CD4-positive, CD25-positive, alpha-beta regulatory T cell (primary cell): Measurements from ENCODE around the gene TSPAN7. TPM values are rescaled to one million over a fixed set of nuclear protein-coding genes. Genes with fewer than 3 reads are reported as not detected.

Experiments used
- ATAC-seq, 2 donors: fragments of 150-1000 bp; cut with Tn5 transposase; one replicate each; pipeline ENCODE4 v1.10.0; 2021; ENCODE audit warnings: low read depth in 2 of 2, moderate number of reproducible peaks in 2 of 2, moderate library complexity in 1 of 2
- DNase-seq, 3 donors: peaks; one replicate each; pipeline versions ENCODE4 v3.0.0 to v3.0.0-alpha.2; 2012 to 2022; ENCODE audit warnings: mixed read lengths in 1 of 3
- H3K27ac ChIP-seq: one replicate; pipeline ENCODE4 v1.7.0; 2013; ENCODE audit warnings: mild to moderate bottlenecking, low read length; ENCODE audit not compliant: insufficient read depth, poor library complexity, severe bottlenecking
- H3K27me3 ChIP-seq: one replicate; pipeline ENCODE4 v1.7.0; 2013; ENCODE audit warnings: low read length; ENCODE audit not compliant: control insufficient read depth, insufficient read depth
- H3K36me3 ChIP-seq: one replicate; pipeline ENCODE4 v1.7.0; 2013; ENCODE audit warnings: mild to moderate bottlenecking, low read length, moderate library complexity; ENCODE audit not compliant: control insufficient read depth, insufficient read depth
- H3K4me1 ChIP-seq: 2 replicates; pipeline ENCODE4 v1.7.0; 2013; ENCODE audit warnings: mild to moderate bottlenecking, low read length; ENCODE audit not compliant: insufficient read depth, control insufficient read depth, poor library complexity, severe bottlenecking
- H3K4me3 ChIP-seq: one replicate; pipeline ENCODE4 v1.7.0; 2013; ENCODE audit warnings: low read depth, mild to moderate bottlenecking, low read length, moderate library complexity
- H3K9me3 ChIP-seq, 2 experiments: 1 replicate in 1 of 2; 2 replicates in 1 of 2; pipeline ENCODE4 v1.7.0; 2013; ENCODE audit warnings: low read length in 2 of 2, mild to moderate bottlenecking in 1 of 2, moderate library complexity in 1 of 2; ENCODE audit not compliant: control insufficient read depth in 2 of 2
- H3K27ac Mint-ChIP-seq, 3 donors: one replicate each; pipeline ENCODE4 v1.8.0; 2020 to 2022; ENCODE audit warnings: mild to moderate bottlenecking in 3 of 3, mixed read lengths in 3 of 3, moderate library complexity in 2 of 3
- H3K27me3 Mint-ChIP-seq: one replicate; pipeline ENCODE4 v1.8.0; 2022; ENCODE audit warnings: mild to moderate bottlenecking, mixed read lengths
- H3K36me3 Mint-ChIP-seq: one replicate; pipeline ENCODE4 v1.8.0; 2020; ENCODE audit warnings: mixed read lengths
- H3K4me1 Mint-ChIP-seq, 4 donors: one replicate each; pipeline ENCODE4 v1.8.0; 2020 to 2022; ENCODE audit warnings: mixed read lengths in 4 of 4, mild to moderate bottlenecking in 1 of 4
- H3K4me3 Mint-ChIP-seq, 4 donors: one replicate each; pipeline ENCODE4 v1.8.0; 2020 to 2022; ENCODE audit warnings: mild to moderate bottlenecking in 4 of 4, mixed read lengths in 4 of 4, moderate library complexity in 3 of 4
- H3K9me3 Mint-ChIP-seq, 7 donors: one replicate each; pipeline ENCODE4 v1.8.0; 2020 to 2022; ENCODE audit warnings: mixed read lengths in 7 of 7, mild to moderate bottlenecking in 3 of 7, moderate library complexity in 2 of 7
- polyA plus RNA-seq, 4 donors: library from polyadenylated mRNA; unstranded; fragments of 300-500 nt; fragmentation: Illumina TruSeq; gene quantifications; one replicate each; pipeline ENCODE4 v1.2.3, GENCODE V29; 2021
- total RNA-seq: library from RNA; stranded (reverse); gene quantifications from one replicate; pipeline ENCODE4 v1.2.3, GENCODE V29; 2022

TSPAN7 gene
- total and polyA plus RNA-seq, 5 donors from 2014 or later, result 0.16 to 0.72 (median 0.20) TPM; not detected in 2

- Histone ChIP-seq H3K4me3 (no peak overlapping the region), H3K27me3 (no peaks in the 10 kb centered on the region), H3K4me1 (no peaks in the 10 kb centered on the region), H3K27ac (no peak overlapping the region), H3K9me3 (no peaks in the 10 kb centered on the region), H3K36me3 (no peaks in the 10 kb centered on the region)
- Mint-ChIP-seq H3K36me3 (no peaks in the 10 kb centered on the region), H3K27me3 (no peaks in the 10 kb centered on the region), H3K9me3 (peaks cover 0 to 4% (median 0%) of the 10 kb centered on the region in 7 donors), H3K27ac (no peak overlapping the region), H3K4me3 (no peak overlapping the region), H3K4me1 (no peaks in the 10 kb centered on the region)
- DNase-seq (no peak), ATAC-seq (no peak)
Observed at GRCh38 chrX:38539748-38540147, 21.6 kb upstream of the TSPAN7 start.

GRCh38 chrX:38548508-38548907, 12.8 kb upstream of the TSPAN7 start:
- H3K4me3 ChIP-seq, result no peak overlapping the region
- no peaks in the 10 kb centered on the region for H3K27me3 ChIP-seq
- H3K9me3 Mint-ChIP-seq, result peaks cover 0 to 2% (median 0%) of the 10 kb centered on the region in 7 donors
- no peak overlapping the region for H3K4me3 Mint-ChIP-seq
- H3K36me3 ChIP-seq, result no peaks in the 10 kb centered on the region
- ATAC-seq (no peak), DNase-seq (no peak)
- H3K27ac Mint-ChIP-seq, result no peak overlapping the region
- H3K27me3 Mint-ChIP-seq, result no peaks in the 10 kb centered on the region
- no peaks in the 10 kb centered on the region for H3K9me3 ChIP-seq
- no peak overlapping the region for H3K27ac ChIP-seq
- no peaks in the 10 kb centered on the region for H3K4me1 Mint-ChIP-seq
- H3K36me3 Mint-ChIP-seq, result no peaks in the 10 kb centered on the region
- no peaks in the 10 kb centered on the region for H3K4me1 ChIP-seq

- Mint-ChIP-seq H3K4me3 (no peak overlapping the region), H3K4me1 (no peaks in the 10 kb centered on the region), H3K9me3 (peaks cover 0 to 2% (median 0%) of the 10 kb centered on the region in 7 donors), H3K27ac (no peak overlapping the region), H3K36me3 (no peaks in the 10 kb centered on the region), H3K27me3 (no peaks in the 10 kb centered on the region)
- no peak for ATAC-seq
- no peaks in the 10 kb centered on the region for H3K9me3 ChIP-seq
- no peak overlapping the region for H3K4me3 ChIP-seq
- no peak overlapping the region for H3K27ac ChIP-seq
- no peaks in the 10 kb centered on the region for H3K27me3 ChIP-seq
- DNase-seq, result no peak
- no peaks in the 10 kb centered on the region for H3K36me3 ChIP-seq
- no peaks in the 10 kb centered on the region for H3K4me1 ChIP-seq
Observed at GRCh38 chrX:38552721-38553120, 8.6 kb upstream of the TSPAN7 start.

- Mint-ChIP-seq H3K27ac (no peak overlapping the region), H3K9me3 (peaks cover 0 to 3% (median 0%) of the 10 kb centered on the region in 7 donors), H3K36me3 (no peaks in the 10 kb centered on the region), H3K4me3 (no peak overlapping the region), H3K4me1 (peaks cover 0 to 4% (median 0%) of the 10 kb centered on the region in 4 donors), H3K27me3 (peaks cover 10% of the 10 kb centered on the region)
- ATAC-seq (no peak), DNase-seq (no peak)
- Histone ChIP-seq H3K9me3 (no peaks in the 10 kb centered on the region), H3K36me3 (no peaks in the 10 kb centered on the region), H3K4me1 (peaks cover 8% of the 10 kb centered on the region), H3K4me3 (no peak overlapping the region), H3K27me3 (peaks cover 4% of the 10 kb centered on the region), H3K27ac (no peak overlapping the region)
Observed at GRCh38 chrX:38558686-38559085, 2.7 kb upstream of the TSPAN7 start.

GRCh38 chrX:38560776-38561125, 591 bp upstream of the TSPAN7 start:
- H3K27me3 ChIP-seq, result peaks cover 6% of the 10 kb centered on the region
- no peak overlapping the region for H3K27ac ChIP-seq
- peaks cover 0 to 4% (median 0%) of the 10 kb centered on the region in 4 donors for H3K4me1 Mint-ChIP-seq
- no peaks in the 10 kb centered on the region for H3K9me3 ChIP-seq
- DNase-seq (no peak), ATAC-seq (no peak)
- no peak overlapping the region for H3K27ac Mint-ChIP-seq
- H3K4me1 ChIP-seq, result peaks cover 8% of the 10 kb centered on the region
- peak overlapping the region; percentile 48 for H3K4me3 ChIP-seq
- peaks cover 15% of the 10 kb centered on the region for H3K27me3 Mint-ChIP-seq
- peaks cover 0 to 2% (median 0%) of the 10 kb centered on the region in 7 donors for H3K9me3 Mint-ChIP-seq
- no peaks in the 10 kb centered on the region for H3K36me3 Mint-ChIP-seq
- H3K4me3 Mint-ChIP-seq, result peak overlapping the region in 3 of 4 donors; percentile 10 to 64 (median 59)
- no peaks in the 10 kb centered on the region for H3K36me3 ChIP-seq

- Mint-ChIP-seq H3K27ac (no peak overlapping the region), H3K27me3 (peaks cover 18% of the 10 kb centered on the region), H3K9me3 (peaks cover 0 to 2% (median 0%) of the 10 kb centered on the region in 7 donors), H3K4me3 (peak overlapping the region in 3 of 4 donors; percentile 73 to 86 (median 84)), H3K36me3 (no peaks in the 10 kb centered on the region), H3K4me1 (peaks cover 0 to 4% (median 0%) of the 10 kb centered on the region in 4 donors)
- no peak overlapping the region for H3K27ac ChIP-seq
- peaks cover 6% of the 10 kb centered on the region for H3K27me3 ChIP-seq
- no peaks in the 10 kb centered on the region for H3K36me3 ChIP-seq
- DNase-seq (peak in 1 of 3 donors; percentile 1), ATAC-seq (no peak)
- no peak overlapping the region for H3K4me3 ChIP-seq
- H3K9me3 ChIP-seq, result no peaks in the 10 kb centered on the region
- H3K4me1 ChIP-seq, result peaks cover 8% of the 10 kb centered on the region
Observed at GRCh38 chrX:38561951-38562719, 793 bp downstream of the TSPAN7 start.

- no peak overlapping the region for H3K4me3 ChIP-seq
- no peak overlapping the region for H3K27ac ChIP-seq
- peak overlapping the region in 2 of 4 donors; percentile 9 to 73 for H3K4me3 Mint-ChIP-seq
- peaks cover 8% of the 10 kb centered on the region for H3K4me1 ChIP-seq
- peaks cover 0 to 2% (median 0%) of the 10 kb centered on the region in 7 donors for H3K9me3 Mint-ChIP-seq
- no peak overlapping the region for H3K27ac Mint-ChIP-seq
- H3K9me3 ChIP-seq, result no peaks in the 10 kb centered on the region
- ATAC-seq, result no peak
- peaks cover 0 to 4% (median 0%) of the 10 kb centered on the region in 4 donors for H3K4me1 Mint-ChIP-seq
- H3K27me3 Mint-ChIP-seq, result peaks cover 18% of the 10 kb centered on the region
- H3K27me3 ChIP-seq, result peaks cover 6% of the 10 kb centered on the region
- no peak for DNase-seq
- no peaks in the 10 kb centered on the region for H3K36me3 ChIP-seq
- H3K36me3 Mint-ChIP-seq, result no peaks in the 10 kb centered on the region
Observed at GRCh38 chrX:38563030-38563429, 1.7 kb downstream of the TSPAN7 start.

- Histone ChIP-seq H3K4me1 (no peaks in the 10 kb centered on the region), H3K9me3 (no peaks in the 10 kb centered on the region), H3K27me3 (no peaks in the 10 kb centered on the region), H3K36me3 (no peaks in the 10 kb centered on the region), H3K27ac (no peak overlapping the region), H3K4me3 (no peak overlapping the region)
- DNase-seq (no peak), ATAC-seq (no peak)
- H3K4me1 Mint-ChIP-seq, result no peaks in the 10 kb centered on the region
- no peaks in the 10 kb centered on the region for H3K36me3 Mint-ChIP-seq
- H3K27me3 Mint-ChIP-seq, result peaks cover 14% of the 10 kb centered on the region
- H3K27ac Mint-ChIP-seq, result no peak overlapping the region
- no peak overlapping the region for H3K4me3 Mint-ChIP-seq
- no peaks in the 10 kb centered on the region for H3K9me3 Mint-ChIP-seq
Observed at GRCh38 chrX:38570396-38570795, 9.1 kb downstream of the TSPAN7 start.
